Mucosa of rectum (tissue), 2 donors: Measurements from ENCODE around the gene MYO6.

Experiments used
- H3K27ac ChIP-seq, 2 donors: one replicate each; pipeline ENCODE4 v1.7.0; 2013; ENCODE audit warnings: inconsistent platforms in 2 of 2, low read depth in 2 of 2, low read length in 2 of 2
- H3K27me3 ChIP-seq, 2 donors: one replicate each; pipeline ENCODE4 v1.7.0; 2013; ENCODE audit warnings: low read length in 2 of 2; ENCODE audit not compliant: control insufficient read depth in 2 of 2, insufficient read depth in 2 of 2
- H3K36me3 ChIP-seq, 2 donors: one replicate each; pipeline ENCODE4 v1.7.0; 2013; ENCODE audit warnings: low read length in 2 of 2; ENCODE audit not compliant: control insufficient read depth in 2 of 2, insufficient read depth in 2 of 2
- H3K4me1 ChIP-seq, 2 donors: one replicate each; pipeline ENCODE4 v1.7.0; 2013; ENCODE audit warnings: low read length in 2 of 2, mild to moderate bottlenecking in 1 of 2; ENCODE audit not compliant: control insufficient read depth in 2 of 2, insufficient read depth in 2 of 2
- H3K4me3 ChIP-seq, 2 donors: one replicate each; pipeline ENCODE4 v1.7.0; 2013; ENCODE audit warnings: low read length in 2 of 2
- H3K9ac ChIP-seq, 2 donors: one replicate each; pipeline ENCODE4 v1.7.0; 2013; ENCODE audit warnings: low read length in 2 of 2, low read depth in 1 of 2, mild to moderate bottlenecking in 1 of 2
- H3K9me3 ChIP-seq, 2 donors: one replicate each; pipeline ENCODE4 v1.7.0; 2013; ENCODE audit warnings: low read length in 2 of 2; ENCODE audit not compliant: control insufficient read depth in 2 of 2
- donor health status: healthy.
- donor health status: Normal muscosa, but diverticular disease.

Gene MYO6

DNA sequence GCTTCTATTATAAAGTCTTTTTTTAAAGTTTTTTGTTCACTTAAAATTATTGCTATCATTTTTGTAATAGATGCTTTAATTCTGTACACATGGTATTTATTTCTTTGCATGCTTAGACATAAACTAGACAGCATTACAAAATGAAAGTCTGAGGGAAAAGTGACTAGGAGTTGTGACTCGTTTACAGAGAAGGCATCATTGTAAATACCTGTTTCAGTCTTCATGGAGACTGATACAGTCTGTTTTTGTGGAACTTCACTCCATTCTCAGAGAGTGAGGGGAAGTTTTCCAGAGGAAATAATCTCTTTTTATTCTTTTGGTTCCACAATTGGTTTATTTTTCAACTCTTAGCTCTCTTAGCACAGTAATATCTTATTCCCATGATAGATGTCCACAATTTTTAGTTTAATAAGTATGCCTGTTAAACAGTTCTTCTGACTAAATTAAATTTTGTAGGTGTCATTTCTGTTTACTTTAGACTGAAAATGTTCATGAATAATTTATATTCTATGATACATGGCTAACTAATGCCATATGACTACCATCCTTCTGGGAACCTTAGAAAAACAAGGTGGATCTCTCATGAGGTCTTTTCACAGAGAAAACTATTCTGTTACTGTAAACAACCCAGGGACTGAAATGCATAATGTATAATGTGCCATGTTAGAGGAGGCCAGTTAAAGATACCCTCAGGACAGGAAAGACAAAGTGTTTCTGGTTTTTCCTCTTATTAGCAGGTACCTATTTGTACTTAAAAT lies 69.2 kb downstream of the MYO6 start:
- Histone ChIP-seq H3K9ac (no peak overlapping the region), H3K36me3 (peaks cover 0 to 2% of the 10 kb centered on the region in 2 donors), H3K27me3 (no peaks in the 10 kb centered on the region), H3K9me3 (no peaks in the 10 kb centered on the region), H3K4me1 (no peaks in the 10 kb centered on the region), H3K4me3 (no peak overlapping the region), H3K27ac (no peak overlapping the region)

DNA sequence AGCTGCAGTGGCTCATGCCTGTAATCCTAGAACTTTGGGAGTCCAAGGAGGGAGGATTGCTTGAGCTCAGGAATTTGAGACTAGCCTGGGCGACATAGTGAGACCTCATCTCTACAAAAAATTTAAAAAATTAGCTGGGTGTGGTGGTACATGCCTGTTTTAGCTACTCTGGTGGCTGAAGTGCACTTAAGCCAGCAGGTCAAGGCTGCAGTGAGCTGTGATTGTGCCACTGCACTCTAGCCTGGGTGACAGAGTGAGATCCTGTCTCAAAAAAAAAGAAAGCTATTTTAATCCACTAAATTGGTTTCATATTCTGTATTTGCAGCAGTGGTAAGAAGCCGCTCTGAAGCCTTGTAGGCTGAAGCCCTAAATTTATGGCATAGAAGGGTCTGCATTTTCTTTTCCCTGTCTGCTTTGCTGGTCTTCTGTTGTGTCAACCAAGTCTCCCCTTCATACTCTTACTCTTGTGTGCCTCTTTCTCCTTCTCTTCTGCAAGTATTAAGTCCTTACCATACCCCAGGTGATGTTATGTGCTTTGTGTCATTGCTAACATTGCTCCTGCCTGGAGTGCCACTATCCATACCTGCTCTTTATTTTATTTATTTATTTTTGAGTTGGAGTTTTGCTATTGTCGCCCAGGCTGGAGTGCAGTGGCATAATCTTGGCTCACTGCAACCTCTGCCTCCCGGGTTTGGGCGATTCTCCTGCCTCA lies 70.9 kb downstream of the MYO6 start:
- no peaks in the 10 kb centered on the region for H3K9me3 ChIP-seq
- no peaks in the 10 kb centered on the region for H3K27me3 ChIP-seq
- H3K4me1 ChIP-seq, result no peaks in the 10 kb centered on the region
- H3K9ac ChIP-seq, result no peak overlapping the region
- peaks cover 2% of the 10 kb centered on the region in 2 donors for H3K36me3 ChIP-seq
- no peak overlapping the region for H3K27ac ChIP-seq
- no peak overlapping the region for H3K4me3 ChIP-seq

DNA sequence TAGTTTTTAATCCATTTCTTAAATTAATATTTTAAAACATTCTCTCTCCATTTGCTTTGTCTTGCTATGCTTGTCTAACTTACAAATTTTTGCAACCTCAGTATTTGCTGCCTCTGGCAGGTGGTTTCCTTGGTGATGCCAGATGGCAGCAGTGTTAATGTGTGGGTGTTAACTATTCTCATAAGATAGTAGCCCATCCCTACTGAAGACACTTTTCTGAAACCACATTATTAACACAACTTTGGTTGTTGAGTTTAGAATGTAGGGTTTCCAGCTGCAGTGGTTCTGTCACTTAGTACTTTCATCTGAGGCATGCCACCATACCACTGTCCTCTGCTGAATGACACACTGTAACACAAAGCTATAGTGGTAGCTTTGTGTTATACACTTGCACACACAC lies 75.1 kb downstream of the MYO6 start:
- no peaks in the 10 kb centered on the region for H3K27me3 ChIP-seq
- H3K27ac ChIP-seq, result no peak overlapping the region
- no peak overlapping the region for H3K4me3 ChIP-seq
- no peaks in the 10 kb centered on the region for H3K9me3 ChIP-seq
- H3K36me3 ChIP-seq, result peaks cover 0 to 2% of the 10 kb centered on the region in 2 donors
- no peaks in the 10 kb centered on the region for H3K4me1 ChIP-seq
- H3K9ac ChIP-seq, result no peak overlapping the region

DNA sequence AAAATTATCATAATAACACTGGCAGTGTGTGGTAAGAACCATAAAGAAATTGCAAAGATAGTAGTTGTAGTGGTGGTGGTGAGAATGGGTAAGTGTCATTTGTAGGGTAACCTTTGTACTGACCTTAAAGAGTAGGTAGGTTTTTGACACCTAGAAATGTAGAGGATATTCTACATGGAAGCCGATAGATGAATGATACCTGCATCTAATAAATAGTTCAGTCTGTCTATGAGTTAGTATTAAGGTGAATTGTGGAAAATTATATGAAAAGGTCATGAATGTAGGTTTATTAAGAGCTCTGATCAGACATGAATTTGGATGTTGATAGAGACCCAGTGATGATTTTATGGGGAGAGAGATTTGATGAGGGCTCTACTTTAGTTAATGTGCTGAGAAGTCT lies 78.1 kb downstream of the MYO6 start:
- no peaks in the 10 kb centered on the region for H3K4me1 ChIP-seq
- H3K9ac ChIP-seq, result no peak overlapping the region
- no peak overlapping the region for H3K4me3 ChIP-seq
- peaks cover 0 to 2% of the 10 kb centered on the region in 2 donors for H3K36me3 ChIP-seq
- H3K27me3 ChIP-seq, result no peaks in the 10 kb centered on the region
- H3K9me3 ChIP-seq, result no peaks in the 10 kb centered on the region
- H3K27ac ChIP-seq, result no peak overlapping the region

DNA sequence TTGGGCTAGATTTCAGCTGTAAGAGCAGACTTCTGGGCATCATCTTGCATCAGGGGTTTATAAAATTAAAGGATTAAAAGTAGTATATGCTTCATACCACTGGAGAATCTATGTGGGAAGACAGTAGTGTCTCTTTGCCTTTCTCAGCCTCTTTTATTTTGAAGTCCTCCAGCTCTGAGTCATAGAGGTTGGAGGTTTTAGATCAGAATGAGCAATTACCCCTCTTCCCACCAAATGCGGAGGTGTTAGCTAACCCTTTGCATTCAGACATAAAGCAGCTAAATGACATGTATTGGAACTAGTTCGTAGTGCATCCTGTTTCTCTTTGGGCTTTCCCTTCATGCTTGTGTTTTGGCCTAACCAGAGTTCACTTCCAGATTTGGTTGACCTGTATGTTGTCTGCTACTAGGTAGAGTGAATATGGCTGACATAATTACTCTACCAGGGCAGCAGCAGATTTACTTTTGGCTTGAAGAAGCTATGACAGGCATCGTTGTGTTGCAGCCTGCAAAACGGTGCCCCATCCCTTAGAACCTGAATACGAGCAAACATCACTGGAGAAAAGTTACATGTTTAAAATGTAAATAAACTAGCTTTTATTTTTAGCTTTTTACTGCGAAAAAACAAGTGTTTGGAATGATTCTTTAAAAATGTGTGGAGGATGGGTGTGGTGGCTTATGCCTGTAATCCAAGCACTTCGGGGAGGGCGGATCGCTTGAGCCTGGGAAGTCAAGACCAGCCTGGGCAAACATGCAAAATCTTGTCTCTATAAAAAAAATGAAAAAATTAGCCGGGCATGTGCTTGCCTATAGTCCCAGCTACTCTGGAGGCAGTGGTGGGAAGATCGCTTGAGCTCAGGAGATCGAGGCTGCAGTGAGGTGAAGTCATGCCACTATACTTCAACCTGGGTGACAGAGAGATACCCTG lies 82.2 kb downstream of the MYO6 start:
- Histone ChIP-seq H3K27ac (no peak overlapping the region), H3K36me3 (peaks cover 6 to 12% of the 10 kb centered on the region in 2 donors), H3K4me3 (no peak overlapping the region), H3K4me1 (no peaks in the 10 kb centered on the region), H3K9me3 (no peaks in the 10 kb centered on the region), H3K27me3 (no peaks in the 10 kb centered on the region), H3K9ac (no peak overlapping the region)

DNA sequence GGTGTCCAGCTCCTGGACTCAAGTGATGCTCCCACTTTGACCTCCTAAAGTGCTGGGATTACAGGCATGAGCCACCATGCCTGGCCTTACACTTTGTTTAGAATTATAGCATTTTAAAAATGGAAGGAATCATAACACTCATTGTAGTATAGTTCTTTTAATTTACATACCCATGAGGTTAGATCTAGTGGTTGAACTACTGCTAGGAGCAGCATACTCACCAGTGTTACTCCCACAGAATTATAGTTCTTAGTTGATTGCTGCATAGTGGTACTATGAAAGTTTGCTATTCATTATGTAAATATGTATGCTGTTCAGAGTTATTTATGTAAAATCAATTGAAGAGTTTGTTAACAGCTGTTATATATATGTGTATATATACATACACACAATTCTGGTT lies 85.4 kb downstream of the MYO6 start:
- H3K4me1 ChIP-seq, result no peaks in the 10 kb centered on the region
- H3K9me3 ChIP-seq, result no peaks in the 10 kb centered on the region
- H3K4me3 ChIP-seq, result no peak overlapping the region
- H3K27me3 ChIP-seq, result no peaks in the 10 kb centered on the region
- no peak overlapping the region for H3K27ac ChIP-seq
- H3K9ac ChIP-seq, result no peak overlapping the region
- peaks cover 6 to 12% of the 10 kb centered on the region in 2 donors for H3K36me3 ChIP-seq

DNA sequence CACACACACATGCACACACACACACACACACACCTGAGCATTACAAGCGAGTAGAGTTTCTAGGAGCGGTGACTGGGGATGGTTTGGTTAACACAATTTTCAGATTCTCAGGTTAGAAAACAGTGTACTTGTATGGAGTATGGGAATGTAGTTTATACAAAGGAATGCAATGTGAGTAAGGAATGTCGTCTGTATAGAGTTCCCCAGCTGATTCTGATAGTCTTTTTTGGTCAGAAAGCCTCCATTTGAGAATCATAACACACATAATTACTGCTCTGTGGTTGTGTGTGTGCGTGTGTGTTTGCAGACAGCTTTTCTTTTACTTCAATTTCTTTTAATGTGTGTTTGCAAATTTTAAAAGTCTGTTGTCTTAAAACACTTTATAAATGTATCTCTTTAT lies 93.2 kb downstream of the MYO6 start:
- Histone ChIP-seq H3K27ac (no peak overlapping the region), H3K9me3 (no peaks in the 10 kb centered on the region), H3K27me3 (no peaks in the 10 kb centered on the region)

DNA sequence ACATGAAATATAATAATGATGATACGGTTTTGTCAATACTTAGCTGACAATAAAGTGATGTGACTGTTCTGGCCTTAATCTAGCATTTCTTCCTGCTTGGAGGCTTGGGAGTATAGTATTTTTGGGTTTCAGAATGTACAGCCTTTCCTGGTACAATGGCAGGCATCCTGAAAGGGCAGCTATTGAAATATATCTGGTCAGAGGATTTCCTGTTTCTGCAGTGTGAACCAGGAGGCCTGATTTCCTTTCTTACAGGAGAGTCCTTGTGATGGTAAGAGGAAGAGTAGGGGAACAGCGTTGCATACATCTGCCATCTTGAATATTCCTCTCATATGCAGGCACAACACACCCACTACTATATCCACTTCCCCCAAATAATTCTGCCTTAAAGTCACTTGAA lies 93.7 kb downstream of the MYO6 start:
- Histone ChIP-seq H3K36me3 (peaks cover 0 to 15% of the 10 kb centered on the region in 2 donors), H3K27ac (no peak overlapping the region), H3K9me3 (no peaks in the 10 kb centered on the region), H3K4me1 (no peaks in the 10 kb centered on the region), H3K4me3 (no peak overlapping the region), H3K27me3 (no peaks in the 10 kb centered on the region), H3K9ac (no peak overlapping the region)

More for the DNA sequence above, 93.2 kb downstream of the MYO6 start:
- Histone ChIP-seq H3K36me3 (peaks cover 0 to 15% of the 10 kb centered on the region in 2 donors), H3K4me1 (no peaks in the 10 kb centered on the region), H3K9ac (no peak overlapping the region), H3K4me3 (no peak overlapping the region)

DNA sequence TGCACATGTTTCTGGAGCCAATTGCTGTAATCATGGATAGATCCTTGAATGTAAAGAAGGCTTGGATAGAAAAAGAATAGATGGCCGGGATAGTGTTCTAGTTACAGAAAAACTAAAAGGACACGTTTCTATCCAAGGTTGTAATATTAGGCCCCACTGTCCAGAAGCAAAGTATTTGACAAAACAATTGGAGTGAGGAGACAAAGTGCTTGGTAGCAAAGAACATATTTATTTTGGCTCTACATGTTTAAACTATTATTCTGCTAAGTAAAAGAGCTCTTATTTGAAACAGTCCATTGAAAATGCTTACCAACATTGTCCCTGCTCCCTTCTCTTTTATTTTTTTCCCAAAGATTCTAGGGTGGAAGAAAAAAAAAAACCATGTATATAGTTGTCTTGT lies 94.4 kb downstream of the MYO6 start:
- peaks cover 0 to 15% of the 10 kb centered on the region in 2 donors for H3K36me3 ChIP-seq
- no peaks in the 10 kb centered on the region for H3K27me3 ChIP-seq
- no peak overlapping the region for H3K9ac ChIP-seq
- H3K4me3 ChIP-seq, result no peak overlapping the region
- H3K4me1 ChIP-seq, result no peaks in the 10 kb centered on the region
- H3K9me3 ChIP-seq, result no peaks in the 10 kb centered on the region
- H3K27ac ChIP-seq, result no peak overlapping the region

DNA sequence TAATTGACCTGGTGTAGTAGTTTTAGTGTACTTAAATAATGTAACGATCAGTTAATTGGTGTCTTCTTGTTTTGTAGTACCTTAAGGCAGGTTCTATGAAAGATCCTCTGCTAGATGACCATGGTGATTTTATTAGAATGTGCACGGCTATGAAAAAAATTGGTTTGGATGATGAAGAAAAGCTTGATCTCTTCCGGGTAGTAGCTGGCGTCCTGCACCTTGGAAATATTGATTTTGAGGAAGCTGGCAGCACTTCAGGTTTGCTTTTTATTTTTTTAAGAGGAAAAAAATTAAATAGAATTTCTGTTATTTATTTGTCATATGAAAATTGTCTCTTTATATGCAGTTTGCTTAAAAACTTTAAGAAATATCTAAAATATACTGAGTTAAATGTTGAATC lies 99.2 kb downstream of the MYO6 start:
- H3K4me1 ChIP-seq, result peaks cover 0 to 13% of the 10 kb centered on the region in 2 donors
- H3K27me3 ChIP-seq, result no peaks in the 10 kb centered on the region
- no peaks in the 10 kb centered on the region for H3K9me3 ChIP-seq
- no peak overlapping the region for H3K9ac ChIP-seq
- no peaks in the 10 kb centered on the region for H3K36me3 ChIP-seq
- no peak overlapping the region for H3K4me3 ChIP-seq
- H3K27ac ChIP-seq, result no peak overlapping the region
